Liver (tissue), 3 donors: Measurements from ENCODE around the gene SEMA3C.

ENCODE experiments used
- JUND ChIP-seq, 2 donors: IDR thresholded peaks; 2 replicates each; pipeline ENCODE4 v1.6.1; 2016; ENCODE audit warnings: antibody characterized with exemption in 2 of 2
- TF ChIP-seq, protein P1 (sequence below): fragments of 150-350 bp; IDR thresholded peaks from 2 replicates; pipeline ENCODE4 v1.5.1; 2017; ENCODE audit warnings: improper control_type of control experiment, low read depth, low read length; ENCODE audit not compliant: missing input control
- donor health status: healthy.
- donor health status: healthy.

DNA sequence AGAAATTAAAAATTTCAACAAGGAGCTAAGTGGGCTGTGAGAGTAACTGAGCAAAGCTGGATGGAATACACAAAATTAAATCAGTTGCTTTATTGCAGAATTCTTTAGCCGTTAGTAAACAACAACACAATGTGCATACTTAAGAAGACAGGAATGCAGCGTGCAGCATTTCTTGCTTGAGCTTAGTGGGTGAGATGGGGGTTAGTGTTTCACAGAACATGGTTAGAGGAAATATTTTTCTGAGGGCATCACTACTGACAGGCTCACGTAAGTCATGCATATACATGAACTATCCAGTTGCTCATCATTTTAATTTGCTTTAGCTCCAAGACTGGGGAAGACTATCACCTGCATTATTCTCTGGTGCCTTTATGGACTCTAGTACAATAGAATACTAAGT lies 199.6 kb downstream of the SEMA3C start:
- TF ChIP-seq, protein P1, sequence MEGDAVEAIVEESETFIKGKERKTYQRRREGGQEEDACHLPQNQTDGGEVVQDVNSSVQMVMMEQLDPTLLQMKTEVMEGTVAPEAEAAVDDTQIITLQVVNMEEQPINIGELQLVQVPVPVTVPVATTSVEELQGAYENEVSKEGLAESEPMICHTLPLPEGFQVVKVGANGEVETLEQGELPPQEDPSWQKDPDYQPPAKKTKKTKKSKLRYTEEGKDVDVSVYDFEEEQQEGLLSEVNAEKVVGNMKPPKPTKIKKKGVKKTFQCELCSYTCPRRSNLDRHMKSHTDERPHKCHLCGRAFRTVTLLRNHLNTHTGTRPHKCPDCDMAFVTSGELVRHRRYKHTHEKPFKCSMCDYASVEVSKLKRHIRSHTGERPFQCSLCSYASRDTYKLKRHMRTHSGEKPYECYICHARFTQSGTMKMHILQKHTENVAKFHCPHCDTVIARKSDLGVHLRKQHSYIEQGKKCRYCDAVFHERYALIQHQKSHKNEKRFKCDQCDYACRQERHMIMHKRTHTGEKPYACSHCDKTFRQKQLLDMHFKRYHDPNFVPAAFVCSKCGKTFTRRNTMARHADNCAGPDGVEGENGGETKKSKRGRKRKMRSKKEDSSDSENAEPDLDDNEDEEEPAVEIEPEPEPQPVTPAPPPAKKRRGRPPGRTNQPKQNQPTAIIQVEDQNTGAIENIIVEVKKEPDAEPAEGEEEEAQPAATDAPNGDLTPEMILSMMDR, result no peak
- no peak for TF ChIP-seq JUND (IDR thresholded peaks at IDR 0.05)
